SIG-M5 treated with dmso at 0.1 percent for 504 hours (cell line): ENCODE measurements around the gene GSTM4.
A peak's percentile ranks its signal among the peaks of the same experiment; 100 is the strongest.
"Not testable (repeated sequence)": the region's sequence is repeated elsewhere in the genome, so short reads cannot be mapped to it uniquely, and the experiment has no call there.

Experiments used
- DNase-seq: peaks from one replicate; lab custom pipeline; 2025; ENCODE audit not compliant: unreplicated experiment; lab: John Stamatoyannopoulos, UW

Gene GSTM4

DNA sequence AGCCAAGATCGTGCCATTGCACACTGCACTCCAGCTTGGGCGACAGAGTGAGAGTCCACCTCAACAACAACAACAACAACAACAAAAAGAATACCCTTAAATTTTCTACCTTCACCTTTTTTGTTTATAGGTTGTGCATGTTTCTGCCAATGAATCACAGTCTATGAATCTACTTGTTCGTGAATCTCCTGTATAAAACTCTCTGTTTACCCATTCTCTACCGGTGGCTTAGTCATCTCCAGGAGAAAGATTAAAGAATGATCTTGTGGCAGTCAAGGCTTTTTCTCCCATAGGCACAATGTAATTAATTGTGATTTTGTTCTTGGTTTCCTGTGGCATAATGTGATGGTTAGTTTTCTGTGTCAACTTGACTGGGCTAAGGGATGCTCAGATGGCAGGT lies 42.0 kb downstream of the GSTM4 start:
- peak; percentile 22 for DNase-seq

DNA sequence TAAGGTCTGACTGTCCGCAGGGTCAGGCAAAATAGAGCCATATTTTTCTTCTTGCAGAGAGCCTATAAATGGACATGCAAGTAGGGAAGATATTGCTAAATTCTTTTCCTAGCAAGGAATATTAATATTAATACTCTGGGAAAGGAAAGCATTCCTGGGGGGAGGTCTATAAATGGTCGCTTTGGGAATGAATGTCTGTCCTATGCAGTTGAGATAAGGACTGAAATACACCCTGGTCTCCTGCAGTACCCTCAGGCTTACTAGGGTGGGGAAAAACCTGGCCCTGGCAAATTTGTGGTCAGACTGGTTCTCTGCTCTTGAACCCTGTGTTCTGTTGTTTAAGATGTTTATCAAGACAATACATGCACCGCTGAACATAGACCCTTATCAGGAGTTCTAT lies 47.0 kb downstream of the GSTM4 start:
- DNase-seq: not testable (repeated sequence)

DNA sequence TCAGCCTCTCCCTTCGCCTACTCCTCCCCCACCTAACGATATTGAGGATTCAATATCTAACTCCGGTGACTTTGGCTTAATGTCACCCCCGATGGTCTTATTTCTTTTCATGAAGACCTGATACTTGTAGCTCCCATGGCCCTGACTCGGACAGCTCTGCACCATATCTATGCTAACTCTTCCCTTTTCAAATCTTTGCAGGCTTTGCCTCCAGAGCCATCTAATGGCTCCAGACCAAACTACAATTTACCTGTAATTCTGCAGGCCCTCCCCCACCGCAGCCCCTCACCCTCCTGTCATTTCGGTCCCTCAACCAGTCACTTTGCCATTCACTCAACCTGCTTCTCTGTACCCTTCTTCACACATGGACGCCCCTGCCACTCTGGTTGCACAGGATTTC lies 48.3 kb downstream of the GSTM4 start:
- DNase-seq: no peak

DNA sequence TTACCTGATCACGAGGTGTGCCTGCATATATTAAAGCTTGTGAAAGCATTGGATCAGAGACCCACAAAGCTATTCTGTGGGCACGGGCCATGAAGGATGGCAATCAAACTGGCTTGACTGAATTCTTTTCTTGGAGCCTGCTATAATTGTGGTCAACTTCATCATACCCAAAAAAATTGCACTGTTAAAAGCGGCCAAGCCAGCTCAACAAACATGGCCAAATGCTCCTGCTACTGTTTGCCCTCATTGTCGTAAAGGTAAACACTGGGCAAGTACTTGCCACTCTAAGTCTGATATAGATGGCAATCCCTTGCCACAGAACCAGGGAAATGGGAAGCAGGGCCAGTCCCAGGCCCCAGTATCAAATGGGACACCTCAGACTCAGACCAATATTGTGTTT lies 49.5 kb downstream of the GSTM4 start:
- DNase-seq: peak; percentile 22

DNA sequence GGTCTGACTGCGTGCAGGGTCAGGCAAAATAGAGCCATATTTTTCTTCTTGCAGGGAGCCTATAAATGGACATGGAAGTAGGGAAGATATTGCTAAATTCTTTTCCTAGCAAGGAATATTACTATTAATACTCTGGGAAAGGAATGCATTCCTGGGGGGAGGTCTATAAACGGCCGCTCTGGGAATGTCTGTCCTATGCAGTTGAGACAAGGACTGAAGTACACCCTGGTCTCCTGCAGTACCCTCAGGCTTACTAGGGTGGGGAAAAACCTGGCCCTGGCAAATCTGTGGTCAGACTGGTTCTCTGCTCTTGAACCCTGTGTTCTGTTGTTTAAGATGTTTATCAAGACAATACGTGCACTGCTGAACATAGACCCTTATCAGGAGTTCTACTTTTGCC lies 53.0 kb downstream of the GSTM4 start:
- DNase-seq: not testable (repeated sequence)

DNA sequence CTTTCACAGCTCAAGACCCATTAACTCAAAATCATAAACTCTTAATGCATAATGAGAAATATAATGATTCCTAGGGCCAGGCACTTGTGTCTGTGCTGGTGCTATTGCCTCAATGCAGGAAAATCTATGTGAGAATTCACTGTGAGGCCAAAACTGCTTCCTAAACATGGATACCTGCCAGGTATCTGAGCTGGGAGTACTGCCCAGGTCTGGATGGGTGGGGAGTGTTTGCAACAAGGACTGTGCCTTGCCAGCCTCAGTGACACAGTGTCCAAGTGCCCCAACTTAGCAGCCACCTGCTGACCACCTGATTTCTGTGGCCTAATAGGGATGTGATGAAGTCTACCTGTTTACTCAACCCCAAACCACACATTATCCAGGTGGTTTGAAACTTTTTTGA lies 53.9 kb downstream of the GSTM4 start:
- not testable (repeated sequence) for DNase-seq
